GM19025 (cell line): ENCODE results near the gene VTI1A.
A peak's percentile ranks its signal among the peaks of the same experiment; 100 is the strongest.
"Not testable (repeated sequence)": the region's sequence is repeated elsewhere in the genome, so short reads cannot be mapped to it uniquely, and the experiment has no call there.

Source experiments
- ATAC-seq: cut with Tn5 transposase; IDR thresholded peaks from one replicate; pipeline ENCODE4 v1.9.1; 2021; ENCODE audit warnings: mild to moderate bottlenecking, low read depth, moderate library complexity; ENCODE audit not compliant: unreplicated experiment

VTI1A gene

GRCh38 chr10:112448888-112449287 lies 1.9 kb downstream of the VTI1A start:
- ATAC-seq, result no peak

DNA sequence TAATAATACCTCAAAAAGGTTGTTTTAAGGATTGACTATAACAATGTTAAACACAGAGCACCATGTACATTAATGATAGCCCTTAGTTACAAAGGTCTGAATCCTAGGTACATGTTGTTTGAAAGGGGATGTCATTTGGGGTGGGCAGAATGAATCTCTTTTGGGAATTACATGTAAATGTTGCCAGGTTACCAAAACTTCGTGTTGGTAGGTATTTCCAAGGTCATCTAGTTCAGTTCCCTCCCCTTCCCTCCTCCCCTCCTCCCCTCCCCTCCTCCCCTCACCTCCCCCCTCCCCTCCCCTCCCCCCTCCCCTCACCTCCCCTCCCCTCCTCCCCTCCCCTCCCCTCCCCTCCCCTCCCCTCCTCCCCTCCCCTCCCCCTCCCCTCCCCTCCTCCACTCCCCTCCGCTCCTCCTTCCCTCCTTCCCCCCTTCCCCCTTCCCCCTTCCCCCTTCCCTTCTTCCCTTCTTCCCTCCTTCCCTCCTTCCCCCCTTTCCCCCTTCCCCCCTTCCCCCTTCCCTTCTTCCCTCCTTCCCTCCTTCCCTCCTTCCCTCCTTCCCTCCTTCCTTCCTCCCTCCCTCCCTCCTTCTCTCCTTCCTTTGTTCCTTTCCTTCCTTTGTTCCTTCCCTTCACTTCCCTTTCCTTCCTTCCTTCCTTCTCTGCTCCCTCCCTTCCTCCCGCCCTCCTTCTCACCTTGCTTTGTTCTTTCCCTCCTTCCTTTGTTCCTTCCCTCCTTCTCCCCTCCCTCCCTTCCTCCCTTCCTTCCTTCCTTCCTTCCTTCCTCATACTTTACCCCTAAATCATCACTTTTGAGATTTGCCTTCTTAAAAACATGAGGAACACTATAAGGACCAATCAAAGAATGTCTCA lies 8.1 kb downstream of the VTI1A start:
- ATAC-seq, result no peak

- ATAC-seq, result no peak
These were observed 9.5 kb downstream of the VTI1A start for GRCh38 chr10:112456533-112456932.

DNA sequence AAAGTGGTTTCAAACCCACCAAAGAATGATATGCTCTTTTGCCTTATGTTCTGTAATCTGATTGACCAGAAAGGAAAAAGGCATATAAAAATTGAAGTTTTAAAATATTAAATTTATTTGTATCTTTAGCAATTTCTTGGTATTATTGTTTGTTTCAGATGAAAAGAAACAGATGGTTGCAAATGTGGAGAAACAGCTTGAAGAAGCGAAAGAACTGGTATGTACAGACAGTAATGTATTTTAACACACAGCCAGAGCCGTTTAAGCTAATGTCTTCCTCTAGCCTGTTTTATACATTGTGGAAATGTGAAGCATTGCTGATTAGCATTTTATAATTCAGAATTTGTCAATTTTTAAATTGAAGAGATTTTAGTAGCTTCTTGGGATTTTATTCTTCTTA lies 13.4 kb downstream of the VTI1A start:
- ATAC-seq, result no peak

GRCh38 chr10:112461029-112461887 lies 14.2 kb downstream of the VTI1A start:
- no peak for ATAC-seq

- not testable (repeated sequence) for ATAC-seq
These were observed 17.1 kb downstream of the VTI1A start for GRCh38 chr10:112464074-112464473.

GRCh38 chr10:112465299-112465883 lies 18.4 kb downstream of the VTI1A start:
- ATAC-seq, result no peak

DNA sequence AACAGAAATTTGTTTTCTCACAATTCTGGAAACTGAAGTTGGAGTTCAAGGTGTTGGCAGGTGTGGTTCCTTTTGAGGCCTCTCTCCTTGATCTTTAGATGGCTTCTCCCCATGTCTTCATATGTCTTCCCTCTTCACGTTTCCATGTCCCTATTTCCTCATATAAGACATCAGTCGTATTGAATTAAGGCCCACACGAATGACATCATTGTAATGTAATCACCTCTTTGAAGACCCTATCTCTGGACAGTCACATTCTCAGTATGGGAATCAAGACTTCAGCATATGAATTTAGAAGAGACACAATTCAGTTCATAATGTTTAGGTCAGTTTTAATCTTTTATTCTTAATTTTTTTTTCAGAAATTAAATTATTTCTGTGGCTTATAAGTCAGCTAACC lies 19.8 kb downstream of the VTI1A start:
- ATAC-seq, result no peak

DNA sequence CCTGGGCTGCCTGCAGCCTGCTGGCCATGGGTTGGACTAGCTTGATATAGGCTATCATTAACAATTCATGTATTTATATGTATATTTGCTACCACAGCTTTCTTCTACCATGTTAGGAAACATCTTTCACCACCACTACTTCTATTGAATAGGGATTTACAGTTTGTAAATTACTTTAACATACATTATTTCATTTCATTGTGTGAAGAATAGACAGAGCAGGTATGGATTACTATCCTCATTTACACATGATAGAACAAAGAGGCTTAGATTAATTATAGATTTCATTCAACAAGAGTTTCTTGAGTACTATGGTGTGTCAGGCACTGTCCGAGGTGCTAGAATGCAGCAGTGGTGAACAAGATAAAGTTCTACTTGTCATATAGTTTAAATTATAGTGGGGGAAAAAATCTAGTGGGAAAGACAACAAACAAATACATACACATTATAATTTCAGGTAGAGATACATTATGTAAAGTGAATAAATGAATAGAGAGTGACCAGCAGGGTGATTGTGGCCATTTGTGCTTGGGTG lies 20.6 kb downstream of the VTI1A start:
- no peak for ATAC-seq

DNA sequence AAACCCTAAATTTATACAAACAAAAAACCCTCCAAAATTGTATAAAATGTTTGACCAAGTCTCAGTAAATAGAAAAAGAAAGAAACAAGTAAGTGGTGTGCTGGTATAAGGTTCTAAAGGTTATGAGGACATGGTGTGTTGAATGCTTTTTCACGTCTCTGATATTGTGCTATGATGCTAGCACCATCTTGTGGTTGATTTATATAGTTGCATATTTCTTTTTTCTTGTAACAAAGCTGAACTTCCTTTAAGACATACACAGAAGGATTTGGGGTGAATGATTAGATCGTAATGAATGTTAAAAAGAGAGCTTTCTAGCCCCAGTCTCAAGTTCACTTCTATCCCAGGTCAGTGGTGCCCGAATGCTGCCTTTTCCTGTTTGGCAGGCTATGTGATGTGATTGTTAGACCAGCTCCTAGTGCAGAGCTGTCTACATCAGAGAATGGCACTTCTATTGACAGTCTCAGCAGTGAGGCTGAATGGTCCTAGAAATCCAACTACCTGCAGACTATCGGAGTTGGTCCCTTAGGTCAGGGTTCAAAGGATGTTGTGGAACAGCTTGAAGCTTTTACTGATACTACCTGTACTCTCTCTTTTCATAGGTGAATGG lies 25.0 kb downstream of the VTI1A start:
- no peak for ATAC-seq

- ATAC-seq, result no peak
These were observed 28.7 kb downstream of the VTI1A start for GRCh38 chr10:112475575-112476218.

- no peak for ATAC-seq
These were observed 34.6 kb downstream of the VTI1A start for GRCh38 chr10:112481602-112482001.

GRCh38 chr10:112484399-112484798 lies 37.4 kb downstream of the VTI1A start:
- no peak for ATAC-seq

DNA sequence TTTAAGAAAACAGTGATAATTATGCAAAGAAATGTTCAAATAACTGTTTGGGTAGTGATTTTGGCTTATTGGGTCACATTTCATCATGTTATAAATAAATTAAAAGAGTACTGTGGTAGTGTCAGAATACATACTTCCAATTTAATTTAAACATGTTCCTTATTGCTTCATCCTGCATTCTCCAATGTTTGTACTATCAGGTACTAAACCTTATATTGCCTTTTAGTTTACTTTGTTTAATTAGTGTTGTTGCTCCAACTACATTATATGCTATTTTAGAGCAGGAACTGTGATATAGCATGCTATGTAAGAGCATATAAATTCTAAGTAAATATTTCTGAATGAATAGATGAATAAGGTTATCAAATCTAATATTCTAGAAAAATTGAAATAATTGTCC lies 40.9 kb downstream of the VTI1A start:
- no peak for ATAC-seq

- ATAC-seq, result no peak
These were observed 43.5 kb downstream of the VTI1A start for GRCh38 chr10:112490545-112490944.

- ATAC-seq, result no peak
These were observed 44.1 kb downstream of the VTI1A start for GRCh38 chr10:112491144-112491543.

DNA sequence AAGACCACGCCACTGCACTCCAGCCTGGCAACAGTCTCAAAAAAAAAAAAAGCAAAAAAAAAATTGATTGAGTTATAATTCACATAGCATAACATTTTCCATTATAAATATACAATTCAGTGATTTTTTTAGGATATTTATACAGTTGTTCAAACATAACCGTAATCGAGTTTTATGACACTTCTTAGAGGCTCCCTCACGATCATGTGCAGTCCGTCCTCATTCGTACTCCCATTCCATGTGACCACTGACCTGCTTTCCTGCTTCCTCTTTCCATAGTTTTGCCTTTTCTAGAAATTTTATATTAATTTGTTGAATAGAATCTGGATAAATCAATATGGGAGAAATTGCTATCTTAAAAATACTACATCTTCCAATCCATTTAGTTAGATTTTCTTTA lies 45.7 kb downstream of the VTI1A start:
- ATAC-seq, result no peak

- peak; percentile 61 for ATAC-seq
These were observed 50.4 kb downstream of the VTI1A start for GRCh38 chr10:112497347-112497950.

DNA sequence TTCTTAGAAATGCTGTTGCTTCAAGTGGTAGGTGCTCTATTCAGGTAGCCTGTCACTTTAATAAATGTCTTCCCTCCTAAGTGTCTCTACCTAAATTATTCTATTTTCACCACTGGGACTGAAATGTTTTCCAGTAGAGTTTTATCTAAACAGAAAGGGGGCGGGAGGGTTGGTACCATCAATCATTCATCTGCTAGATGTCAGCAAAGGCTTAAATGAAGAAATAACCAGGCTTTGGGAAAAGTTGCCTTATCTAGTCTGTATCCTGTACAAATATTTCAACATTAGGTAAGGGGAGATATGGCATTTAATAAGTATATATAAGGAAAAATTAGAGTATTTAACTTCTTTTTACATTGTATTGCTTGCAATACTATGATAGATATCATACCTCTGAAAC lies 51.8 kb downstream of the VTI1A start:
- no peak for ATAC-seq

DNA sequence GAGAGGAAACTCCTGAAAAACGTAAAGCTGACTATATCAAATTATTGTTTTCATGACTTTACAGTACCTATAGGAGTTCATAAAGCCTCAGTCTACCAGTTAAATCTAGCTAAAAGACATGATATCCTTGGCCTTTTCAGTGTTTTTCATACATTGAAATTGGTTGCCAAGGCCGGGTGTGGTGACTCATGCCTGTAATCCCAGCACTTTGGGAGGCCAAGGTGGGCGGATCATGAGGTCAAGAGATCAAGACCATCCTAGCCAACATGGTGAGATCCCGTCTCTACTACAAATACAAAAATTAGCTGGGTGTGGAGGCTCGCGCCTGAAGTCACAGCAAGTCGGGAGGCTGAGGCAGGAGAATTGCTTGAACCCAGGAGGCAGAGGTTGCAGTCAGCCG lies 53.0 kb downstream of the VTI1A start:
- not testable (repeated sequence) for ATAC-seq
